IMR-90 (cell line): ENCODE measurements around the gene FKBP11. TPM values are rescaled to one million over a fixed set of nuclear protein-coding genes. Genes with fewer than 3 reads are reported as not detected.

Experiments
- ATAC-seq: fragments of 200-7000 bp; cut with Tn5 transposase; 2 replicates; pipeline ENCODE4 v1.9.1; 2020; ENCODE audit warnings: low read depth, mild to moderate bottlenecking, moderate library complexity
- BruUV-seq: library from RNA; stranded (reverse); fragments of 400-500 nt; replicated peaks from 2 replicates; lab custom pipeline; 2021; lab: Mats Ljungman, UMichigan
- CTCF ChIA-PET: fragments of 300-600 bp; formaldehyde crosslinking; extraction: SDS; loops from one replicate; lab custom pipeline; 2021; ENCODE audit warnings: antibody characterized with exemption; lab: Yijun Ruan, JAX
- POLR2A ChIA-PET: fragments of 300-600 bp; sonication (Branson Sonifier 250); formaldehyde crosslinking; loops from one replicate; lab custom pipeline; 2022; ENCODE audit warnings: antibody characterized with exemption; ENCODE audit not compliant: unreplicated experiment; lab: Charles Lee
- DNase-seq: peaks from one replicate; pipeline ENCODE4 v3.0.0; 2013
- H2AFZ ChIP-seq: replicated peaks from 2 replicates; pipeline ENCODE3; 2013; ENCODE audit warnings: low read length, mild to moderate bottlenecking; ENCODE audit not compliant: poor library complexity
- H2AK5ac ChIP-seq: 2 replicates; pipeline ENCODE4 v1.6.1; 2013; ENCODE audit warnings: low read depth, low read length, inconsistent platforms
- H2AK9ac ChIP-seq: replicated peaks from 2 replicates; pipeline ENCODE3; 2013; ENCODE audit warnings: mild to moderate bottlenecking, low read depth, low read length, moderate library complexity; ENCODE audit not compliant: poor library complexity
- H2BK120ac ChIP-seq: 2 replicates; pipeline ENCODE4 v1.6.1; 2013; ENCODE audit warnings: low read depth, low read length, inconsistent platforms
- H2BK15ac ChIP-seq: 3 replicates; pipeline ENCODE4 v1.6.1; 2013; ENCODE audit warnings: low read depth, low read length, inconsistent platforms
- H2BK20ac ChIP-seq: 2 replicates; pipeline ENCODE4 v1.6.1; 2013; ENCODE audit warnings: low read depth, mild to moderate bottlenecking, inconsistent platforms, low read length, moderate library complexity
- H2BK5ac ChIP-seq: 2 replicates; pipeline ENCODE4 v1.6.1; 2013; ENCODE audit warnings: mild to moderate bottlenecking, low read depth, low read length, inconsistent platforms; ENCODE audit not compliant: poor library complexity, severe bottlenecking
- H3K14ac ChIP-seq: replicated peaks from 2 replicates; pipeline ENCODE4 v1.6.1; 2013; ENCODE audit warnings: low read depth, low read length, inconsistent platforms
- H3K18ac ChIP-seq: 2 replicates; pipeline ENCODE4 v1.6.1; 2013; ENCODE audit warnings: low read depth, low read length, control low read depth
- H3K23ac ChIP-seq: 2 replicates; pipeline ENCODE4 v1.6.1; 2013; ENCODE audit warnings: low read depth, low read length, inconsistent platforms
- H3K27ac ChIP-seq: 2 replicates; pipeline ENCODE4 v1.5.1; 2013; ENCODE audit warnings: mild to moderate bottlenecking, control low read depth, low read length; ENCODE audit not compliant: insufficient read depth
- H3K27me3 ChIP-seq: 2 replicates; pipeline ENCODE4 v1.6.1; 2013; ENCODE audit warnings: low read length; ENCODE audit not compliant: control insufficient read depth, insufficient read depth
- H3K36me3 ChIP-seq: 2 replicates; pipeline ENCODE4 v1.6.1; 2013; ENCODE audit warnings: low read length, mixed read lengths; ENCODE audit not compliant: control insufficient read depth, insufficient read depth
- H3K4ac ChIP-seq: 2 replicates; pipeline ENCODE4 v1.6.1; 2013; ENCODE audit warnings: low read depth, low read length, inconsistent platforms
- H3K4me1 ChIP-seq: 2 replicates; pipeline ENCODE4 v1.6.1; 2013; ENCODE audit warnings: low read length, mixed read lengths; ENCODE audit not compliant: control insufficient read depth, insufficient read depth
- H3K4me2 ChIP-seq: 2 replicates; pipeline ENCODE4 v1.6.1; 2013; ENCODE audit warnings: low read depth, mild to moderate bottlenecking, control low read depth, low read length, moderate library complexity
- H3K4me3 ChIP-seq: 2 replicates; pipeline ENCODE4 v1.5.1; 2013; ENCODE audit warnings: low read depth, mild to moderate bottlenecking, control low read depth, low read length, moderate library complexity; ENCODE audit not compliant: insufficient read depth
- H3K56ac ChIP-seq: 2 replicates; pipeline ENCODE4 v1.6.1; 2013; ENCODE audit warnings: low read length, inconsistent platforms; ENCODE audit not compliant: insufficient read depth; ENCODE audit errors: extremely low read depth
- H3K79me1 ChIP-seq, 2 experiments: 2 replicates each; pipeline ENCODE4 v1.6.1; 2013; ENCODE audit warnings: low read length in 2 of 2, inconsistent platforms in 1 of 2, low read depth in 1 of 2
- H3K9ac ChIP-seq: 2 replicates; pipeline ENCODE4 v1.6.1; 2013; ENCODE audit warnings: low read depth, low read length, control low read depth
- H3K9me1 ChIP-seq: 2 replicates; pipeline ENCODE4 v1.6.1; 2013; ENCODE audit warnings: low read length, inconsistent platforms; ENCODE audit not compliant: insufficient read depth
- H3K9me3 ChIP-seq: 2 replicates; pipeline ENCODE4 v1.6.1; 2013; ENCODE audit warnings: low read length; ENCODE audit not compliant: control insufficient read depth, insufficient read depth
- H4K20me1 ChIP-seq: 2 replicates; pipeline ENCODE4 v1.6.1; 2013; ENCODE audit warnings: low read length, inconsistent platforms; ENCODE audit not compliant: insufficient read depth
- H4K5ac ChIP-seq: 2 replicates; pipeline ENCODE4 v1.6.1; 2013; ENCODE audit warnings: mild to moderate bottlenecking, low read depth, low read length, control low read depth
- H4K8ac ChIP-seq, 2 experiments: 2 replicates each; pipeline ENCODE4 v1.6.1; 2013; ENCODE audit warnings: low read depth in 2 of 2, low read length in 2 of 2, control low read depth in 1 of 2, inconsistent platforms in 1 of 2
- H4K91ac ChIP-seq: 2 replicates; pipeline ENCODE4 v1.6.1; 2013; ENCODE audit warnings: low read depth, low read length, inconsistent platforms; ENCODE audit not compliant: insufficient read depth
- SMC3 ChIP-seq: fragments of 150-350 bp; IDR thresholded peaks from 2 replicates; pipeline ENCODE4 v1.6.1; 2016; ENCODE audit warnings: low read depth, mild to moderate bottlenecking, antibody characterized with exemption, low read length, moderate library complexity
- WGBS, 2 experiments: methylation state at CpG; one replicate each; pipeline versions ENCODE4 v1.1.5 to v1.1.7; 2013; ENCODE audit warnings: missing lambda C conversion rate in 2 of 2; ENCODE audit not compliant: insufficient read length in 1 of 2; ENCODE audit errors: extremely low coverage in 2 of 2; 5-methylcytosine and 5-hydroxymethylcytosine counted together
- dilution Hi-C: fragments of 300-500 bp; cut with HindIII; formaldehyde crosslinking; loops from one replicate; pipeline ENCODE4 v1.14.3; 2018; ENCODE audit warnings: low sequenced_read_pairs; ENCODE audit not compliant: unreplicated experiment
- in situ Hi-C: fragments of 300-500 bp; cut with MboI; formaldehyde crosslinking; loops from 3 replicates; pipeline ENCODE4 v1.14.3; 2019; ENCODE audit warnings: low sequenced_read_pairs, inconsistent platforms, mixed read lengths
- intact Hi-C: fragments of 100-400 bp; cut with micrococcal nuclease; formaldehyde crosslinking; loops from 2 replicates; pipeline ENCODE4 v1.10.0; 2022
- polyA plus RNA-seq, 3 experiments: library from polyadenylated mRNA; depleted of rRNA; stranded (reverse); fragments of >200 nt; gene quantifications; 2 replicates each; pipeline ENCODE4 v1.2.3, GENCODE V29; 2012; ENCODE audit warnings: low replicate concordance in 1 of 3
- total RNA-seq: library from RNA; depleted of rRNA; stranded (reverse); fragments of >200 nt; gene quantifications from 2 replicates; pipeline ENCODE4 v1.2.3, GENCODE V29; 2012

Gene FKBP11
- total and polyA plus RNA-seq, 2 of the 4 experiments (the other 2 are of a cell fraction) = 5.0 to 40.0 TPM

- Histone ChIP-seq H2BK120ac (peak overlapping the region; percentile 2; the same call in 1 of the 2 replicates), H4K20me1 (no peaks in the 10 kb centered on the region), H3K23ac (0 out of 2 replicates have a peak overlapping the region, but pooled peaks have one; percentile 52), H3K9me1 (no peaks in the 10 kb centered on the region; the same call in 1 of the 2 replicates), H4K8ac (0 out of 4 replicates have a peak overlapping the region, but pooled peaks of 1 of the 2 experiments have one; percentile 2), H4K91ac (no peak overlapping the region), H3K4me3 (no peak overlapping the region), H2AFZ (peak overlapping the region; percentile 44), H3K4ac (peak overlapping the region; percentile 50; the same call in 1 of the 2 replicates), H3K9me3 (no peaks in the 10 kb centered on the region), H3K79me1 (no peaks in the 10 kb centered on the region), H3K4me2 (peak overlapping the region; percentile 70), H2AK9ac (peak overlapping the region; percentile 9), H3K18ac (no peak overlapping the region), H2BK5ac (no peak overlapping the region), H3K4me1 (peaks cover 15% of the 10 kb centered on the region), H3K56ac (no peak overlapping the region), H3K36me3 (no peaks in the 10 kb centered on the region), H3K14ac (no peak overlapping the region), H2AK5ac (peak overlapping the region; percentile 17; the same call in 1 of the 2 replicates), H2BK20ac (peak overlapping the region; percentile 20; the same call in 1 of the 2 replicates), H3K27me3 (peaks cover 10% of the 10 kb centered on the region), H4K5ac (no peak overlapping the region), H3K27ac (no peak overlapping the region), H3K9ac (no peak overlapping the region), H2BK15ac (no peak overlapping the region)
- no peak for TF ChIP-seq SMC3
- ATAC-seq (peak; percentile 21; the same call in 1 of the 2 replicates), DNase-seq (no peak)
- in situ Hi-C loops (no loop called here), intact Hi-C loops (no loop called here), dilution Hi-C loops (no loop called here)
- 0% methylated on average over 3 of the region's 9 CpGs; no CpG with 5 or more reads in 1 of the 2 experiments for WGBS, 2 experiments
- BruUV-seq = no TSS peak
- ChIA-PET POLR2A (no interaction called here), CTCF (interaction anchor here (1.0 to 2.7 kb wide), 4 partner anchors 9 to 29 kb away, joined by 3 to 11 read pairs (median 4); no protein-coding TSS in a partner anchor)
These were observed 43.5 kb downstream of the FKBP11 start for GRCh38 chr12:48881686-48882314.
